CD4-positive, alpha-beta T cell treated with Interleukin-6 for 4 hours (primary cell): ENCODE results near the gene RAPGEF1.
"Not testable (repeated sequence)": the region's sequence is repeated elsewhere in the genome, so short reads cannot be mapped to it uniquely, and the experiment has no call there.

Experiments
- DNase-seq: peaks from one replicate; pipeline ENCODE4 v3.0.0-alpha.2; 2020; ENCODE audit warnings: mixed read lengths

Gene RAPGEF1

DNA sequence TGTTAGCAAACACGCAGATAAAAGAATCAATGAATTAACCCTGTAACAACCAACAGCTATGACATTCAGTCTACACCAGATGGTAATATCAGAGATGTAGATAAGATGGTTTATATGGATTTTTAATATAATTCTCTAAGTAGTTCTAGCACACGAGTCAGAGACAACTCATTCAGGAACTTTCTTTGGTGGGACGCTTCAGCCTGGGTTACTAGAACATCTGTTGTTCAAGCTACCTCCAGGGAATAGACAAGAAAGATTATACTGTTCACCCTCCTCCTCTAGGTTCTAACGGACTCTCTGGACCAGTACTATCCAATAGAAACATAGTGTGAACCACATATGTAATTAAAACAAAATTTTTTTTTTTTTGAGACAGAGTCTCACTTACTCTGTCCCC, 73.8 kb downstream of the RAPGEF1 start:
- DNase-seq = no peak

GRCh38 chr9:131663288-131663687, 76.6 kb downstream of the RAPGEF1 start:
- DNase-seq = no peak

GRCh38 chr9:131662289-131662621, 77.6 kb downstream of the RAPGEF1 start:
- not testable (repeated sequence) for DNase-seq

- peak; percentile 81 for DNase-seq
Observed at GRCh38 chr9:131661568-131662288, 78.1 kb downstream of the RAPGEF1 start.

DNA sequence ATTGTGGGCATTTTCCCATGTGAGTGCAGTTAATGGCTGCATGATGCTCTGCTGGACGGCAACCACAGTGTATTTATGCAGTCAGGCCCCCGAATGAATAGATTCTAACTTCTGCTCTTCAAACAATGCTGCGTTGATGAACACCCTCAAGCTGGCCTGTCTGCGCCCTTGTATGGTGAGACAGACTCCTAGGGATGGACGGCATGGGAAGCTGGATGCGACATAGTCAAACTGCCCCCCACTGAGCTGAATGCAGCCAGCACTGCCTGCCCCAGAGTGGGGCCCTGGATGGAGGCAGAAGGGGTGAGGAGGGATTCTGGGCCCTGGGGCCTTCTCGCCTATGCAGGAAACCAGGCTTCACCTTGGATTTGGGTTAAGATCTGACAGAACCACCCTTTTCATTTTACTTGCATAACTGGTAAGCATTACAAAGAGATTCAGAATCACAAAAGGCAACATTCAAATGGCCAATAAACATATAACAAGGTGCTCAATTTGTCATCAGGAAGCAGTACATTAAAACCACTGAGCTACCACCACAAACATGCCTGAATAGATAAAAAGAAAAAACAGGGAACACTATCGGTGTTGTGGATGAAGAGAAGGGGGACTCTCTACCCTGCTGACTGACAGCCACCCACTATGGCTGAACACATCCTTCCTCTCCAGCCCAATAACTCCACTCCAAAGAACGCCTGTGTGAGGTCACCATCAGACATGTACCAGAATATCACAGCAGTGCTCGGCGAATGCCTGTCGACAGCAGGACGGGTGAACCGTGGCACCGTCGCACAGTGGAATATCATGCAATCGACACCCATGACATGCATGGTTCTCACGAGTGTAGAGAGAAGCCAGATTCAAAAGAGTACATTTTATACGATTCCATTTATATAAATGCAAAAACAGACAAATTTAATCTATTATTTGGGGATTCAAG, 79.1 kb downstream of the RAPGEF1 start:
- no peak for DNase-seq

DNA sequence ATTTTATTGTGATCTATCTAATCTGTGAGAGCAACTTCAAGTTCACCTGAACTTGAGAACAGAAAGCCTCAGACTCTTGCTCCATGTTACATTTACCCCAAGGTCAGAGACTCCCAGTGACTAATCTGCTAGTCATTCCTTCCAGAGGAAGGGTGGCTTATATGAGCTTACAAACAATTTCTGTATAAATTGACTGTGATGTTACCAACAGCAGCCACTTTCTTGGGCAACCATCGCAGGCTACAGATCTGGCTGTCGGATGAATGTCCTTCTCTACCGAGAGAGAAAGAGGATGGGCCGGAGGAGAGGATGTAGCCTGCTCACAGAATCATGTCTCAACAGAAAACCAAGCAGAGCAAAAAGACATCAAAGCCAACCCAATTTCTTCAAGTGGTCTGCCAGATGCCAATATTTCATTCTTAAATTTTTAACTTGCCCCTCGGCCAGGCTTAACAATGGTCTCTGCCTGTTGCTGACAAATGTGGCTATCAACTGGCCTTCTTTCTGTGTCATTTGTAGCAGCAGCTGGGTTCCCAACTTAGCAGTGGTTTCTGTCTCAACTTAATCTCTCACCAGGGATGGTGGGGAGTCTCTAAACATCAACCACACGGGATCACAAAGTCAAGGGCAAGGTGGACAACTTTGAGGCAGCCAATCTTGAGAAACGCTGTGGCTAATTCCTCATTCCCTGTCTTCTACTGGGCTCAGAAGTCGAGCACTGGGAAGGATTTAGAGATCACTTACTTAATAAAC, 81.3 kb downstream of the RAPGEF1 start:
- peak; percentile 49 for DNase-seq

- DNase-seq = no peak
Observed at GRCh38 chr9:131657940-131658339, 81.9 kb downstream of the RAPGEF1 start.

DNA sequence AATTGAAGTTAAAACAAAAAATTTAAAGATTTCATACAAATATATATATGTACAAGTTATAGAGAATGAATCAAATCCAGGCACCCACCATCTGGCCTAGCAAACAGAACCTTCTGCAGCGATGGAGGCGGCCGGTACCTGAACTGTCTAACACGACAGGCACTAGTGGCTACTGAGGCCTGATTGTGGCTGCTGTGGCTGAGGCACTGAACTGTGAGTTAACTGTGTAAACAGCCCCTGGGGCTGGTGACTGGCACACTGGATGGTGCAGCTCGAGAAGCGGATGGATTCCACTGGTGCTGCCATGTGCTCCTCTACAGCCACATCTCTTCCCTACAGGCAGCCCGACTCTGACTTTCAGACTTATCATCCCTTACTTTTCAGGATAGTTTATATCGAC, 82.4 kb downstream of the RAPGEF1 start:
- no peak for DNase-seq

DNA sequence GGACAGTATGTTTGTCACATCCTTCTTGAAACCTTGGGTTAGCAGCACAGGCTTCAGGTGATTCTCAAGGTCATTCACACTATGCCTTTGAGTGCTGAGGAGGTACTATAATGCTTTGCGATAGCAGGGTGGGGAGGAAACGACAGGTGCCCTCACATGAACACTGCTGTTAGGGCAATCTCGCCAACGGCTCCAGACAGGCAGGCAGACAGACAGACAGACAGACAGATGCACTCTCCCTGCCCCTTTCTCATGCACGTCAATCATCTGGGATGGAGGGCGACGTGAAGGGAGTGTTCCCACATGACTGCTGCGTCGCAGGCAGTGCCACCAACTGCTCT, 82.9 kb downstream of the RAPGEF1 start:
- DNase-seq = peak; percentile 57

DNA sequence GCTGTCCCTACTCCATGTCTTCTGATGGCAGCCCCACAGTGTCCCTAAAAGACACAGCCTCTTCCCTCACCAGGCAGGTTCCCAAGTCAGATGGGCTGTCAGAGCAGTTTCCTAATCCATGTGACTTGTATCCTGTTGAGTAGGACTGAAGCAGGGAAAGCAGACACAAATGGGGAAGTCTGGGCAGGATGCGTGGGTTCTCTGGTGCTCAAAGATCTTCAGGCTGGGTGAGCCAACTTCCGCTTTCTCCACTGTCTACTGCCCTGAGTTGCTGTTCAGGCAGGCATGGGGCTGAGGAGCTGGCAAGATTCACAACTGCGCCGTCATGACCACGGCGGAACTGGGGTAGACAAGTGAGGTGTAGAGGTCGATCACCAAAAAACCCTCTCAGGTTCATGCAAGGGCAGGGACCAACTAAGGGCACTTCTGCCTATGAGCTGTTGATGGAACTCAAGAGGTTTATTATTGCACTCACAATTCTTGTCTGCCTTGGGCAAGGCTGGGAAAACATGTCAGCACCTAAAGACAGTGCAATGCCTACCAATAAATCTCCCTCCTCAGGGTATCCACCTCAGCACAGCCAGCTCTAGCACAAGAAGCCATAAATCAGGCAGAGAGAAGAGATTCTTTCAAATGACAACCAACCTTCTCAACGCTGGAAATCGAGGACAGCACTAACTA, 83.4 kb downstream of the RAPGEF1 start:
- DNase-seq = peak; percentile 85

DNA sequence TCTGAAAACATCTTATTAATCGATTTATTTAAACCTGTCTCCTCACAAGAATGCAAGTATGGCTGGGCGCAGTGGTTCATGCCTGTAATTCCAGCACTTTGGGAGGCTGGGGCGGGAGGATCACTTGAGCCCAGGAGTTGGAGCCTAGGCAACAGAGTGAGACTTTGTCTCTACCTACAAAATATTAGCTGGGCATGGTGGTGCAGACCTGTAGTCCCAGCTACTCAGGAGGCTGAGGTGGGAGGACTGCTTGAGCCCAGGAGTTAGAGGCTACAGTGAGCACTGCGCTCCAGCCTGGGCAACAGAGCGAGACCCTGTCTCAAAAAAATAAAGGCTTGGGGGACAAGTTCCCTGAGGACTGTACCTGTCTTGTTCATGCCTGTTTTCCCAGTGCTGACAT, 85.5 kb downstream of the RAPGEF1 start:
- DNase-seq = not testable (repeated sequence)

- DNase-seq = no peak
Observed at GRCh38 chr9:131651599-131651998, 88.3 kb downstream of the RAPGEF1 start.

GRCh38 chr9:131651160-131651559, 88.7 kb downstream of the RAPGEF1 start:
- DNase-seq = no peak

- no peak for DNase-seq
Observed at GRCh38 chr9:131650254-131650653, 89.6 kb downstream of the RAPGEF1 start.

- DNase-seq = no peak
Observed at GRCh38 chr9:131649646-131650045, 90.2 kb downstream of the RAPGEF1 start.

GRCh38 chr9:131645078-131645776, 94.6 kb downstream of the RAPGEF1 start:
- no peak for DNase-seq

GRCh38 chr9:131642496-131643083, 97.3 kb downstream of the RAPGEF1 start:
- DNase-seq = no peak

GRCh38 chr9:131641618-131642495, 98.0 kb downstream of the RAPGEF1 start:
- no peak for DNase-seq

DNA sequence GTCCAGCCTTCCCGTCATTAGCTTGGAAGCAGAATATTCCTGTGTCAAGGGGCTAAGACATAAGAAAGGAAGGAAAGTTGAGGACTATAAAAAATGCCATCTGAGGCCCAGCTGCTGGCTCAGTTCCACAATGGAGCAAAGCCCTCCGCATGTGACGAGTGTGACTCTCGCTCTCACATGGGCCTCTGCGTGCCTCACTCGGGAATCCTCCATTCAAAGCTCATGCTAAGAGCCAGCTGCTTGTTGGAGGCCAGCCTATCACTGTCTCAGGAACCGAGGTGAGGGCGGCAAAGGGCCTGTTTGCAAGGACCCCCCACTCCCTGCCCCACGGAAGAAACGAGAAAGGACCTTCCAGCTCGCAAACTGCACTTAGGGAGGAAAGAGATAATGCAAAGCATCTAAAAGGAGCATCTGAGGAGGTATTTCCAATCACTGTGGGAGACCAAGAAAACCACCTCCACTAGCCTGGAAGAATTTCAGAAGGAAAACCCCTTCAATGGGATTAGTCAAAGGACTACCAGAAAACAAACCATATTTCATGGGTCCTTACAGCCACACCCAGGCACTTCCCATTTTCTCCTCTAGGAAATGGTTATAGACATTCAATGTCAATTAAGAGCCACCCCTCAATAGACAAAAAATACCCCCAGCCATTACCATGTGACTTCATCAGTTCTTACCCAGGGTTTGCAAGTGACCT, 99.3 kb downstream of the RAPGEF1 start:
- DNase-seq = no peak

DNA sequence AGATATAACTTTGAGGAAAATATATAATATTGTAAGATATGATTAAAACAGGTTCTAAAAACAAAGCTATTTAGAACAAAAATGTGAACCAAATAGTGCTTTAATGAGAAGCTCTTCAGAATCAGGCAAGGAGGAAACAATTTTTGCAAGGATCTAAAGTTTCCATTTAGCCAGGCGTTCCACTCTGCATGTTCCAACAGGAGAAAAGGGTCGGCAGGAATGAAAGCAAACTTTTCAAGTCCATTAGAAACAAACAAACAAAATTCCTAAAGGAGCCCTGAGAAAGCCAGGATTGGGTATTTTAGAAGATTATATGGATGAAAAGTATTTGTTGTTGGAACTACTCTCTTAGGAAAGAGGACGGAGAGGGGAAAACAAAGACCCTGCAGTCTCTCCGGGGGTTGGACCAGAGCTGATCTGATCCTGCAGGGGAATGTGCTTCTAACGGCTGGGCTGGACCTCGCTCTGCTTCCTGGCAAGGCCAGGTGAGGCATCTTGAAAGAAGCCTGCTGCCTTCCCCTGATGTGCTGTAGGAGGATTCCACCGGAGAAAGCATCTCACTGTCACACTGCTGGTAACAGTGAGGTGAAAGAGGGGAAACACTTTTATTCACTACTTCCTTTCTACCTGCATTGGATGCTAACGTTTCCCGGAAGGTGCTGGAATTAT, 100.0 kb downstream of the RAPGEF1 start:
- no peak for DNase-seq
